Measurements from ENCODE around the gene ELAVL4.

DNA sequence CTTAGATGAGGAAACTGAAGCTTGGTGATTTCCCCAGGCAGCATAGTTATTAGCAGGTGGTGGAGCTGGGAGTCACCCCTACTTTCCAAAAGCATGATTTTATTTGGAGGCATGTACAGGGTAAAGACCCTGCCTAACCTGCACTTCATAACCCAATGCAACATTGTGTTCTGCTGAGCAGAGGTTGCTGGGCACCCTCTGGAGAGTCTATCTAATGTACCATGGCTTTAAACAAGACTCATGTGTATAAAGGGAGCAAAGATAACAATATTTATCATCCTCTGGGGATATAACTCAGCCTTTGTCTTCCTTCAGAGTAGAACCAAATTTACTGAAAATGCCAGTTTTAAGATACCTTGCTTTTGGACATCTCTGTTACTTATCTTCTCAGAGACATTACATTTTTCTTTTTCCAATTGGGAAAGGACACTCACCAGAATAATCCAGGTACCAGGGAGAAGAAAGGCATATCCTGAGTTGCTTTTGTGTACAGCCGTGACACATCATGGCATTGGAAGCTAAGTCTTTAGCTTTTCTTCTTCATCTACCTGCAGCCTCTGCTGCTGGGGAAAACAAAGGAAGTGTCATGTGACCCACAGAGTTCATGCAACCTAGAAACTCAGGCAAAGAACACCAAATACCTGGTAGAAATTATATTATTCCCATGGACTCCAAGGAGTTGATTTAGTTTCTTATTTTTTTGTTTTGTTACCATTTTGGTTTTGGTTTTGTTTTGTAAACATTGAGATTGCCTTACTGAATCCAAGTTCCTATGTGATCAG lies 39.6 kb downstream of the ELAVL4 start:
- TF ChIP-seq, protein P1, sequence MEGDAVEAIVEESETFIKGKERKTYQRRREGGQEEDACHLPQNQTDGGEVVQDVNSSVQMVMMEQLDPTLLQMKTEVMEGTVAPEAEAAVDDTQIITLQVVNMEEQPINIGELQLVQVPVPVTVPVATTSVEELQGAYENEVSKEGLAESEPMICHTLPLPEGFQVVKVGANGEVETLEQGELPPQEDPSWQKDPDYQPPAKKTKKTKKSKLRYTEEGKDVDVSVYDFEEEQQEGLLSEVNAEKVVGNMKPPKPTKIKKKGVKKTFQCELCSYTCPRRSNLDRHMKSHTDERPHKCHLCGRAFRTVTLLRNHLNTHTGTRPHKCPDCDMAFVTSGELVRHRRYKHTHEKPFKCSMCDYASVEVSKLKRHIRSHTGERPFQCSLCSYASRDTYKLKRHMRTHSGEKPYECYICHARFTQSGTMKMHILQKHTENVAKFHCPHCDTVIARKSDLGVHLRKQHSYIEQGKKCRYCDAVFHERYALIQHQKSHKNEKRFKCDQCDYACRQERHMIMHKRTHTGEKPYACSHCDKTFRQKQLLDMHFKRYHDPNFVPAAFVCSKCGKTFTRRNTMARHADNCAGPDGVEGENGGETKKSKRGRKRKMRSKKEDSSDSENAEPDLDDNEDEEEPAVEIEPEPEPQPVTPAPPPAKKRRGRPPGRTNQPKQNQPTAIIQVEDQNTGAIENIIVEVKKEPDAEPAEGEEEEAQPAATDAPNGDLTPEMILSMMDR (conservative IDR thresholded peaks at IDR 0.05): no peak
- no peak for TF ChIP-seq ZFX (IDR thresholded peaks at IDR 0.05)
